ENCODE measurements around the gene ZBTB17.

GRCh38 chr1:16009678-16010077 is 33.8 kb upstream of the ZBTB17 start:
- TF ChIP-seq EZH2phosphoT487 (IDR thresholded peaks at IDR 0.05) (no peak), CTCF (IDR thresholded peaks at IDR 0.05) (no peak), EZH2 (IDR thresholded peaks at IDR 0.05) (no peak)

Measured in neural progenitor cell (in vitro differentiated cells).